Small intestine (tissue), 7 donors: Measurements from ENCODE around the gene FGFR3. TPM values are rescaled to one million over a fixed set of nuclear protein-coding genes. Genes with fewer than 3 reads are reported as not detected.

Source experiments
- DNase-seq, 2 donors: peaks; one replicate each; pipeline versions ENCODE4 v3.0.0 to v3.0.0-alpha.2; 2013
- FAIRE-seq: peaks from 2 replicates; lab custom pipeline; 2012; peaks lifted over from hg19 to GRCh38; lab: Jason Lieb, UNC
- H3K27ac ChIP-seq, 3 donors: one replicate each; pipeline ENCODE4 v1.5.1; 2013; ENCODE audit warnings: low read length in 2 of 3, mild to moderate bottlenecking in 2 of 3, control low read depth in 1 of 3, inconsistent platforms in 1 of 3, low read depth in 1 of 3, moderate library complexity in 1 of 3
- H3K27me3 ChIP-seq, 3 donors: one replicate each; pipeline ENCODE4 v1.6.1; 2013; ENCODE audit warnings: low read length in 3 of 3, inconsistent platforms in 1 of 3; ENCODE audit not compliant: control insufficient read depth in 3 of 3, insufficient read depth in 3 of 3
- H3K36me3 ChIP-seq, 3 donors: one replicate each; pipeline ENCODE4 v1.6.1; 2013; ENCODE audit warnings: low read length in 3 of 3, inconsistent platforms in 1 of 3, low read depth in 1 of 3, mild to moderate bottlenecking in 1 of 3, moderate library complexity in 1 of 3; ENCODE audit not compliant: control insufficient read depth in 3 of 3, insufficient read depth in 2 of 3
- H3K4me1 ChIP-seq, 3 donors: one replicate each; pipeline ENCODE4 v1.6.1; 2013; ENCODE audit warnings: low read length in 2 of 3, inconsistent platforms in 1 of 3, low read depth in 1 of 3, mild to moderate bottlenecking in 1 of 3, moderate library complexity in 1 of 3; ENCODE audit not compliant: control insufficient read depth in 3 of 3, insufficient read depth in 2 of 3
- H3K4me3 ChIP-seq, 3 donors: one replicate each; pipeline ENCODE4 v1.5.1; 2013; ENCODE audit warnings: low read length in 3 of 3, control low read depth in 1 of 3, inconsistent platforms in 1 of 3, low read depth in 1 of 3, mild to moderate bottlenecking in 1 of 3, moderate library complexity in 1 of 3
- H3K9me3 ChIP-seq, 2 donors: one replicate each; pipeline ENCODE4 v1.6.1; 2013; ENCODE audit warnings: low read depth in 1 of 2, low read length in 1 of 2; ENCODE audit not compliant: control insufficient read depth in 2 of 2, insufficient read depth in 1 of 2
- WGBS, 3 donors: extraction: QIAGEN DNeasy Blood & Tissue Kit; methylation state at CpG; one replicate each; pipeline ENCODE4 v1.1.7; 2013; 5-methylcytosine and 5-hydroxymethylcytosine counted together
- polyA plus RNA-seq, 4 donors: library from polyadenylated mRNA; stranded (reverse) in 3 of 4; unstranded in 1 of 4; fragments of 200-250 nt in 3 of 4; fragments of 120-200 nt in 1 of 4; gene quantifications; one replicate each; pipeline versions ENCODE4 v1.2.1 to v1.2.3, GENCODE V29; 2013
- donor health status: healthy with polysubstance abuse.
- donor health status: control.
- donor health status: control.
- donor health status: Bipolar disorder and iron deficiency.
- donor health status: healthy.

FGFR3 gene
- polyA plus RNA-seq, 4 donors, result 13.8 to 267 (median 35.7) TPM

- Histone ChIP-seq H3K27ac (peak overlapping the region in 1 of 3 donors; percentile 84), H3K36me3 (peaks cover 0 to 97% (median 22%) of the 10 kb centered on the region in 3 donors), H3K9me3 (no peaks in the 10 kb centered on the region), H3K27me3 (no peaks in the 10 kb centered on the region), H3K4me1 (peaks cover 0 to 82% (median 4%) of the 10 kb centered on the region in 3 donors), H3K4me3 (no peak overlapping the region)
- WGBS, 3 donors, result 91 to 93% (median 91%) methylated on average over 56 to 71 of the region's 71 CpGs
- no peak for DNase-seq
- FAIRE-seq, result no peak
Measured at GRCh38 chr4:1802720-1803522, 9.8 kb downstream of the FGFR3 start.

GRCh38 chr4:1803523-1804423 is 10.7 kb downstream of the FGFR3 start:
- no peak for DNase-seq
- H3K27ac ChIP-seq, result peak overlapping the region in 1 of 3 donors; percentile 45
- H3K36me3 ChIP-seq, result peaks cover 0 to 99% (median 22%) of the 10 kb centered on the region in 3 donors
- FAIRE-seq, result no peak
- WGBS, 3 donors, result 91 to 92% (median 92%) methylated on average over 48 to 51 of the region's 51 CpGs
- peaks cover 0 to 81% (median 2%) of the 10 kb centered on the region in 3 donors for H3K4me1 ChIP-seq
- no peaks in the 10 kb centered on the region for H3K9me3 ChIP-seq
- no peak overlapping the region for H3K4me3 ChIP-seq
- H3K27me3 ChIP-seq, result no peaks in the 10 kb centered on the region

GRCh38 chr4:1804638-1805492 is 11.8 kb downstream of the FGFR3 start:
- Histone ChIP-seq H3K36me3 (peaks cover 0 to 98% (median 22%) of the 10 kb centered on the region in 3 donors), H3K27me3 (no peaks in the 10 kb centered on the region), H3K4me3 (no peak overlapping the region), H3K27ac (peak overlapping the region in 1 of 3 donors; percentile 45), H3K4me1 (peaks cover 0 to 80% (median 2%) of the 10 kb centered on the region in 3 donors), H3K9me3 (no peaks in the 10 kb centered on the region)
- WGBS, 3 donors, result 90 to 92% (median 91%) methylated on average over 36 to 37 of the region's 37 CpGs
- FAIRE-seq, result no peak
- DNase-seq, result no peak

GRCh38 chr4:1805493-1806222 is 12.6 kb downstream of the FGFR3 start:
- H3K36me3 ChIP-seq, result peaks cover 0 to 98% (median 22%) of the 10 kb centered on the region in 3 donors
- FAIRE-seq (no peak), DNase-seq (no peak)

GRCh38 chr4:1806223-1806564 is 13.1 kb downstream of the FGFR3 start:
- peaks cover 0 to 98% (median 22%) of the 10 kb centered on the region in 3 donors for H3K36me3 ChIP-seq

More at GRCh38 chr4:1805493-1806222, 12.6 kb downstream of the FGFR3 start:
- Histone ChIP-seq H3K4me3 (no peak overlapping the region), H3K9me3 (no peaks in the 10 kb centered on the region), H3K27ac (no peak overlapping the region), H3K4me1 (peaks cover 0 to 76% (median 0%) of the 10 kb centered on the region in 3 donors), H3K27me3 (no peaks in the 10 kb centered on the region)
- WGBS, 3 donors, result 88 to 90% (median 89%) methylated on average over 42 to 47 of the region's 47 CpGs

GRCh38 chr4:1806596-1807331 is 13.7 kb downstream of the FGFR3 start:
- peaks cover 0 to 97% (median 20%) of the 10 kb centered on the region in 3 donors for H3K36me3 ChIP-seq
- peaks cover 0 to 65% (median 0%) of the 10 kb centered on the region in 3 donors for H3K4me1 ChIP-seq
- FAIRE-seq (no peak), DNase-seq (peak in 1 of 2 donors; percentile 29)
- H3K4me3 ChIP-seq, result no peak overlapping the region
- WGBS, 3 donors, result 85 to 89% (median 88%) methylated on average over 34 to 41 of the region's 41 CpGs
- no peak overlapping the region for H3K27ac ChIP-seq
- H3K27me3 ChIP-seq, result no peaks in the 10 kb centered on the region
- no peaks in the 10 kb centered on the region for H3K9me3 ChIP-seq

More at GRCh38 chr4:1806223-1806564, 13.1 kb downstream of the FGFR3 start:
- FAIRE-seq, result no peak
- WGBS, 3 donors, result 87 to 91% (median 91%) methylated on average over 11 of the region's 11 CpGs
- Histone ChIP-seq H3K9me3 (no peaks in the 10 kb centered on the region), H3K4me1 (peaks cover 0 to 70% (median 0%) of the 10 kb centered on the region in 3 donors), H3K27me3 (no peaks in the 10 kb centered on the region), H3K4me3 (no peak overlapping the region), H3K27ac (no peak overlapping the region)
- no peak for DNase-seq

- Histone ChIP-seq H3K27me3 (no peaks in the 10 kb centered on the region), H3K9me3 (no peaks in the 10 kb centered on the region), H3K4me1 (peaks cover 0 to 59% (median 0%) of the 10 kb centered on the region in 3 donors), H3K27ac (no peak overlapping the region), H3K4me3 (no peak overlapping the region), H3K36me3 (peaks cover 0 to 93% (median 18%) of the 10 kb centered on the region in 3 donors)
- 73 to 90% (median 80%) methylated on average over 14 to 16 of the region's 16 CpGs for WGBS, 3 donors
- DNase-seq (peak in 1 of 2 donors; percentile 42), FAIRE-seq (no peak)
Measured at GRCh38 chr4:1807332-1807777, 14.3 kb downstream of the FGFR3 start.
